Neural crest cell (in vitro differentiated cells): ENCODE measurements around the gene CTU1. TPM values are rescaled to one million over a fixed set of nuclear protein-coding genes. Genes with fewer than 3 reads are reported as not detected.
A peak's percentile ranks its signal among the peaks of the same experiment; 100 is the strongest.

Experiments
- DNase-seq: peaks from one replicate; pipeline ENCODE4 v3.0.0; 2021; ENCODE audit warnings: low read depth, mixed read lengths, low spot score
- H3K27ac Mint-ChIP-seq: one replicate; pipeline ENCODE4 v1.8.0; 2021; ENCODE audit warnings: mild to moderate bottlenecking, mixed read lengths; ENCODE audit not compliant: unreplicated experiment
- H3K27me3 Mint-ChIP-seq: 2 replicates; pipeline ENCODE4 v1.8.0; 2021; ENCODE audit warnings: low read depth, mild to moderate bottlenecking, mixed read lengths
- H3K36me3 Mint-ChIP-seq: 2 replicates; pipeline ENCODE4 v1.8.0; 2021; ENCODE audit warnings: low read depth, mild to moderate bottlenecking, mixed read lengths
- H3K4me1 Mint-ChIP-seq: 2 replicates; pipeline ENCODE4 v1.8.0; 2021; ENCODE audit warnings: mixed read lengths
- H3K4me3 Mint-ChIP-seq: one replicate; pipeline ENCODE4 v1.8.0; 2021; ENCODE audit warnings: mild to moderate bottlenecking, mixed read lengths
- H3K9me3 Mint-ChIP-seq: 2 replicates; pipeline ENCODE4 v1.8.0; 2021; ENCODE audit warnings: mixed read lengths
- total RNA-seq: library from RNA; stranded (reverse); gene quantifications from 2 replicates; pipeline ENCODE4 v1.2.1, GENCODE V29; 2021
- TF ChIP-seq, protein P1 (sequence below): fragments of 200-600 bp; sonication (generic); conservative IDR thresholded peaks from 2 replicates; pipeline ENCODE4 v1.5.0; 2021; ENCODE audit warnings: antibody characterized with exemption, mild to moderate bottlenecking

CTU1 gene
- total RNA-seq, 1 donor from 2014 or later, result 8.4 TPM

DNA sequence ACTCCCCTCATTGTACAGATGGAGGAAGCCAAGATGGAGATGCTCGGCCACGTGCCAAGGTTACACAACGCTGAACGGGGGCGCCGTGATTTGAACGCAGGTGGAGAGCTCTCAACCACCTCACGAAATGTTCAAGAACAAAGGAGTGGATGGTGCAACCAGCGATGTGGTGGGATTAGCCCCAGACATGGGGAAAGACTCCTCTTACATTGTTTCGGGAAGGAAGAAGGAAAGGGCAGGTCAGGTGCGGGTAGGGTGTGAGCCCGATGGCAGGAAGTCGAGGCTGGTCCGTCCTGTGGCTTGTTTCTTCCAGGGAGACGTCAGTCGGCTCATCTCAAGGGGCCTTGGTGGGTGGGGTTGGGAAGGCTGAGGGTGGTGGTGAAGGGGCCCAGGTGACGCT is 18.4 kb downstream of the CTU1 start:
- Mint-ChIP-seq H3K9me3 (no peaks in the 10 kb centered on the region), H3K4me3 (no peak overlapping the region), H3K27ac (no peak overlapping the region), H3K4me1 (peaks cover 3% of the 10 kb centered on the region), H3K36me3 (no peaks in the 10 kb centered on the region), H3K27me3 (peaks cover 4% of the 10 kb centered on the region)
- TF ChIP-seq, protein P1, sequence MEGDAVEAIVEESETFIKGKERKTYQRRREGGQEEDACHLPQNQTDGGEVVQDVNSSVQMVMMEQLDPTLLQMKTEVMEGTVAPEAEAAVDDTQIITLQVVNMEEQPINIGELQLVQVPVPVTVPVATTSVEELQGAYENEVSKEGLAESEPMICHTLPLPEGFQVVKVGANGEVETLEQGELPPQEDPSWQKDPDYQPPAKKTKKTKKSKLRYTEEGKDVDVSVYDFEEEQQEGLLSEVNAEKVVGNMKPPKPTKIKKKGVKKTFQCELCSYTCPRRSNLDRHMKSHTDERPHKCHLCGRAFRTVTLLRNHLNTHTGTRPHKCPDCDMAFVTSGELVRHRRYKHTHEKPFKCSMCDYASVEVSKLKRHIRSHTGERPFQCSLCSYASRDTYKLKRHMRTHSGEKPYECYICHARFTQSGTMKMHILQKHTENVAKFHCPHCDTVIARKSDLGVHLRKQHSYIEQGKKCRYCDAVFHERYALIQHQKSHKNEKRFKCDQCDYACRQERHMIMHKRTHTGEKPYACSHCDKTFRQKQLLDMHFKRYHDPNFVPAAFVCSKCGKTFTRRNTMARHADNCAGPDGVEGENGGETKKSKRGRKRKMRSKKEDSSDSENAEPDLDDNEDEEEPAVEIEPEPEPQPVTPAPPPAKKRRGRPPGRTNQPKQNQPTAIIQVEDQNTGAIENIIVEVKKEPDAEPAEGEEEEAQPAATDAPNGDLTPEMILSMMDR, result no peak
- no peak for DNase-seq

DNA sequence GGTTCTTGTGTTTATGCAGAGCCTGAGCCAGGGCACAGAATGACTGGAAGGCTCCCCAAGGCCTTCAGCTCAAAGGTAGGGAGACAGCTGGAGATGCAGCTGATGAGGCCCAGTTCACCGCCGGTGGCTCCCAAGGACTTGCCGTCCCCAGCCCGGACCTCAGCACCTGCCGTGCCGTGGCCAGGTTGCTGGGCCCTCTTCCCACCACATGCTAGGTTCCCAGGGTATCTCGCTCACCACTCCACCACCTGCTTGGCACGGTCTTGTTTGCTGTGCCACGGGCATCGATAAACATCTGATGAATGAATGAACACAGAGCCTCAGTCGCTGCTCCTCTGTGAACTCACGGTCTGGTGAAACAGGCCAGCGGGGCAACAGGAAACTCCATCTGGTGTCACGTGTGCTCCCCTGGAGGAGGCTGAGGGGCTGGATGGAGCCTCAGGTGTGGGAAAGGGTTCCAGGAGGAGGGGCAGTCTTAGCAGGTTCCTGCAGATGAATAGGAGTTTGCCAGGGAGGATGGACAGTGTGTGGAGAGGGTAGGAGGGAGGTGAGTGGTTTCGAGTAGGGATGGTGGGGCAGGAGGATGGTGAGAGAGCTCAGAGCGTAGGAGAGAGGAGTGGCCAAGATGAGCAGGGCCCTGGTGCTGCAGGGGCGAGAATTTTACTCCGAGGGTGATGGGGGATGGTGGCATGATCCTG is 21.9 kb downstream of the CTU1 start:
- H3K9me3 Mint-ChIP-seq, result no peaks in the 10 kb centered on the region
- no peaks in the 10 kb centered on the region for H3K4me1 Mint-ChIP-seq
- H3K4me3 Mint-ChIP-seq, result no peak overlapping the region
- no peak for DNase-seq
- H3K27me3 Mint-ChIP-seq, result peaks cover 26% of the 10 kb centered on the region
- TF ChIP-seq, protein P1, result no peak
- H3K27ac Mint-ChIP-seq, result peak overlapping the region; percentile 50
- H3K36me3 Mint-ChIP-seq, result no peaks in the 10 kb centered on the region

DNA sequence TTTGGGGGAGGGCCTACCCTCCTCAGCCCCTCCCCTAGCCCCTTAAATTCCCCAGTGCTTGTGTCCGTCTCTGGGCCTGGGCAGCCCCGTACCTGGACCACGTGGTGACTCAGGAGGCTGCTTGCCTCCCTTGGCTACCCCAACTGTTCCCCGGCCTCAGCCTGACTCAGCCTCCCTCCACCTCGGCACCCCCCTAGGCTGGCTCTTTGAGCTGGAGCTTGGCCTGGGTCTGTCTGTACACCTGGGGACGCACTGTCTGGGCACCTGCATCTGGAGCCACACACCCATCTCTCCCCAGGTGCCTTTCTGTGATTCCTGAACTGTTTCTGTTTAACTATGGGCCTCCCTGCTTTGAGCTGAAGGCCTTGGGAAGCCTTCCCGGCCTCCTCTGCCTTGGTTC is 23.7 kb downstream of the CTU1 start:
- no peak overlapping the region for H3K27ac Mint-ChIP-seq
- no peak overlapping the region for H3K4me3 Mint-ChIP-seq
- no peaks in the 10 kb centered on the region for H3K4me1 Mint-ChIP-seq
- peaks cover 24% of the 10 kb centered on the region for H3K27me3 Mint-ChIP-seq
- DNase-seq, result no peak
- TF ChIP-seq, protein P1, result no peak
- no peaks in the 10 kb centered on the region for H3K9me3 Mint-ChIP-seq
- no peaks in the 10 kb centered on the region for H3K36me3 Mint-ChIP-seq

DNA sequence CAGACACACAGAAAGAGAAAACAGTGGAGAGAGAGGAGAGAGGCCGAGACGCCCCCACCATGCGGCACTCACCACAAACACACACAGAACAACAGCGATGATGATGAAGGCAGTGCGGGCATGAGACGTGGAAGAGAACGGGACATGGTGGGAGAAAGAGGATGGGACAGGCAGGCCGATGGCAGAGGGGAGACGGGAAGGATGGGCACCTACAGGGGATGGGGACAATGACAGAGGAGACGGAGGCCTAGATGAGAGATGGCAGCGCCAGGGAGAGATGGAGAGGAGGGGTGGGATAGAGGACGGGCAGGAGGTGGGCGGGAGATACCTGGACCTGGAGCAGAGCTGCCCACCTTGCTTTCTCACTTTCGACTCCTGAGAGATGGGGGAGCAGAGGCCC is 24.4 kb downstream of the CTU1 start:
- peaks cover 24% of the 10 kb centered on the region for H3K27me3 Mint-ChIP-seq
- H3K27ac Mint-ChIP-seq, result no peak overlapping the region
- H3K4me1 Mint-ChIP-seq, result no peaks in the 10 kb centered on the region
- no peaks in the 10 kb centered on the region for H3K9me3 Mint-ChIP-seq
- TF ChIP-seq, protein P1, result no peak
- no peak for DNase-seq
- no peaks in the 10 kb centered on the region for H3K36me3 Mint-ChIP-seq
- H3K4me3 Mint-ChIP-seq, result no peak overlapping the region

DNA sequence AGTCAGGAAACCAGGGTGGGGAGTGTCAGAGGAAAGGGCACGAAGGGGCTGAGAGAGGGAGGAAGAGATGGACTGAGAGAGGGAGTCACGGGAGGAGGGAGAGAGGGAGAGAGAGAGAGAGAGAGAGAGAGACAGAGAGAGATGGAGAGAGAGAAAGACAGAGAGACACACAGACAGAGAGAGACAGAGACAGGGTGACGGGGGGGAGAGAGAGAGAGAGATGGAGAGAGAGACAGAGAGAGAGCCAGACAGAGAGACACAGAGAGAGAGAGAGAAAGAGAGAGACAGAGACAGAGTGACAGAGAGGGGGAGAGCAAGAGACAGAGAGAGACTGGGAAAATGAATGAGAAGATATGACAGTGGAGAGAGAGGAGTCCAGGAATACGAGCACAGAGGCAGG is 25.0 kb downstream of the CTU1 start:
- TF ChIP-seq, protein P1, result no peak
- Mint-ChIP-seq H3K27me3 (peaks cover 24% of the 10 kb centered on the region), H3K4me3 (no peak overlapping the region), H3K27ac (no peak overlapping the region), H3K4me1 (no peaks in the 10 kb centered on the region), H3K36me3 (no peaks in the 10 kb centered on the region), H3K9me3 (no peaks in the 10 kb centered on the region)
- no peak for DNase-seq
